SK-N-SH (cell line): ENCODE results near the gene MAST4. TPM values are rescaled to one million over a fixed set of nuclear protein-coding genes. Genes with fewer than 3 reads are reported as not detected.

Experiments
- CTCF ChIA-PET: fragments of 300-600, 350-600 bp; formaldehyde crosslinking; extraction: SDS; loops from one replicate; lab custom pipeline; 2021; lab: Yijun Ruan, JAX
- POLR2A ChIA-PET: fragments of 350-600 bp; sonication (Branson Sonifier 250); formaldehyde crosslinking; extraction: SDS; loops from one replicate; lab custom pipeline; 2020; ENCODE audit warnings: antibody characterized with exemption, inconsistent platforms; lab: Yijun Ruan, JAX
- DNase-seq: peaks from one replicate; pipeline ENCODE4 v3.0.0; 2012
- H2AFZ ChIP-seq: fragments of 200-600 bp; sonication (generic); 2 replicates; pipeline ENCODE4 v1.8.1; 2016; ENCODE audit warnings: antibody characterized with exemption, mild to moderate bottlenecking, low read depth
- H3F3A ChIP-seq: fragments of 200-600 bp; sonication (generic); replicated peaks from 2 replicates; pipeline ENCODE3; 2016; ENCODE audit warnings: antibody characterized with exemption, mild to moderate bottlenecking; ENCODE audit not compliant: insufficient read depth
- H3K27ac ChIP-seq, 2 experiments: fragments of 200-500 bp in 1 of 2; fragments of 200-600 bp in 1 of 2; sonication (Bioruptor generic) in 1 of 2; sonication (generic), shearing (Covaris generic) in 1 of 2; 2 replicates each; pipeline versions ENCODE4 v1.5.1 to v1.6.1; 2014 to 2016; ENCODE audit warnings: low read depth in 2 of 2, inconsistent platforms in 1 of 2, low read length in 1 of 2, mild to moderate bottlenecking in 1 of 2, mixed read lengths in 1 of 2
- H3K27me3 ChIP-seq: fragments of 200-600 bp; sonication (generic), shearing (Covaris generic); 2 replicates; pipeline ENCODE4 v1.6.1; 2016; ENCODE audit warnings: mixed run types; ENCODE audit not compliant: insufficient read depth
- H3K36me3 ChIP-seq, 2 experiments: fragments of 200-500 bp in 1 of 2; fragments of 200-600 bp in 1 of 2; sonication (Bioruptor generic) in 1 of 2; sonication (generic) in 1 of 2; replicated peaks in 1 of 2; 2 replicates each; pipeline versions ENCODE3 to v1.5.1; 2014 to 2016; ENCODE audit warnings: low read length in 1 of 2, mild to moderate bottlenecking in 1 of 2; ENCODE audit not compliant: insufficient read depth in 2 of 2, control insufficient read depth in 1 of 2
- H3K4me1 ChIP-seq, 2 experiments: fragments of 200-500 bp in 1 of 2; fragments of 200-600 bp in 1 of 2; sonication (Bioruptor generic) in 1 of 2; sonication (generic), shearing (Covaris generic) in 1 of 2; 2 replicates each; pipeline versions ENCODE4 v1.5.1 to v1.6.1; 2014 to 2016; ENCODE audit warnings: low read depth in 1 of 2, low read length in 1 of 2, mixed run types in 1 of 2; ENCODE audit not compliant: insufficient read depth in 2 of 2, control insufficient read depth in 1 of 2
- H3K4me2 ChIP-seq: fragments of 200-600 bp; sonication (generic), shearing (Covaris generic); 2 replicates; pipeline ENCODE4 v1.6.1; 2017; ENCODE audit warnings: mixed run types
- H3K4me3 ChIP-seq, 2 experiments: fragments of 200-500 bp in 1 of 2; fragments of 200-600 bp in 1 of 2; sonication (Bioruptor generic) in 1 of 2; sonication (generic), shearing (Covaris generic) in 1 of 2; 2 replicates each; pipeline versions ENCODE4 v1.5.1 to v1.8.1; 2014 to 2016; ENCODE audit warnings: low read depth in 2 of 2, inconsistent platforms in 1 of 2, low read length in 1 of 2, mild to moderate bottlenecking in 1 of 2, mixed read lengths in 1 of 2, moderate library complexity in 1 of 2
- H3K79me2 ChIP-seq: fragments of 200-600 bp; sonication (generic); 2 replicates; pipeline ENCODE4 v1.8.1; 2017; ENCODE audit warnings: mild to moderate bottlenecking; ENCODE audit not compliant: insufficient read depth
- H3K9ac ChIP-seq: fragments of 200-600 bp; sonication (generic); 2 replicates; pipeline ENCODE4 v1.6.1; 2017; ENCODE audit warnings: mixed run types
- H3K9me2 ChIP-seq: fragments of 200-600 bp; sonication (generic); 2 replicates; pipeline ENCODE4 v1.6.1; 2017; ENCODE audit warnings: mixed run types
- H3K9me3 ChIP-seq: fragments of 200-600 bp; sonication (generic); 2 replicates; pipeline ENCODE4 v1.6.1; 2017; ENCODE audit warnings: mixed run types, mild to moderate bottlenecking, moderate library complexity
- H4K20me1 ChIP-seq: fragments of 200-600 bp; sonication (generic); 2 replicates; pipeline ENCODE4 v1.6.1; 2017; ENCODE audit warnings: mild to moderate bottlenecking, mixed run types; ENCODE audit not compliant: insufficient read depth
- EP300 ChIP-seq, 2 experiments: IDR thresholded peaks; 2 replicates each; pipeline versions ENCODE4 v1.4.0 to v1.6.1; 2012; ENCODE audit warnings: borderline replicate concordance in 1 of 2, low read depth in 1 of 2, low read length in 1 of 2
- EZH2phosphoT487 ChIP-seq: fragments of 200-600 bp; sonication (generic); IDR thresholded peaks from 2 replicates; pipeline ENCODE4 v1.6.1; 2017; ENCODE audit warnings: low read depth, mixed run types, mild to moderate bottlenecking, antibody characterized with exemption, moderate library complexity, borderline replicate concordance
- FOSL2 ChIP-seq: IDR thresholded peaks from 2 replicates; pipeline ENCODE4 v1.4.0; 2012; ENCODE audit warnings: low read depth, mild to moderate bottlenecking, moderate library complexity, borderline replicate concordance
- FOXJ3 ChIP-seq: sonication (generic); formaldehyde crosslinking; IDR thresholded peaks from 2 replicates; pipeline ENCODE4 v1.5.1; 2020; ENCODE audit warnings: mild to moderate bottlenecking, missing genetic modification reagents
- FOXM1 ChIP-seq: IDR thresholded peaks from 2 replicates; pipeline ENCODE4 v1.4.0; 2012; ENCODE audit warnings: low read depth, mild to moderate bottlenecking
- MXI1 ChIP-seq: IDR thresholded peaks from 2 replicates; pipeline ENCODE4 v1.6.1; 2012; ENCODE audit warnings: mild to moderate bottlenecking, low read depth, low read length, improper control_type of control experiment
- NFIC ChIP-seq: IDR thresholded peaks from 2 replicates; pipeline ENCODE4 v1.4.0; 2012; ENCODE audit warnings: borderline replicate concordance
- RCOR1 ChIP-seq: fragments of 150-350 bp; IDR thresholded peaks from 2 replicates; pipeline ENCODE4 v1.6.1; 2017; ENCODE audit warnings: antibody characterized with exemption, low read length
- RFX5 ChIP-seq: IDR thresholded peaks from 2 replicates; pipeline ENCODE4 v1.6.1; 2012; ENCODE audit warnings: mild to moderate bottlenecking, improper control_type of control experiment, low read length
- SIN3A ChIP-seq: IDR thresholded peaks from 2 replicates; pipeline ENCODE4 v1.6.1; 2012; ENCODE audit warnings: low read depth, mild to moderate bottlenecking, low read length, moderate library complexity, borderline replicate concordance
- TCF12 ChIP-seq: IDR thresholded peaks from 2 replicates; pipeline ENCODE4 v1.4.0; 2012
- WGBS: methylation state at CpG from one replicate; pipeline ENCODE4 v1.1.6; 2017; ENCODE audit warnings: low lambda C conversion rate; 5-methylcytosine and 5-hydroxymethylcytosine counted together
- polyA plus RNA-seq, 3 experiments: library from polyadenylated mRNA; depleted of rRNA; stranded (reverse); fragments of >200 nt; gene quantifications; 2 replicates each; pipeline ENCODE4 v1.2.3, GENCODE V29; 2012
- TF ChIP-seq, protein P1 (sequence below): IDR thresholded peaks from 2 replicates; pipeline ENCODE4 v1.6.1; 2012; ENCODE audit warnings: mild to moderate bottlenecking, low read depth, low read length, moderate library complexity
- TF ChIP-seq, protein P2 (sequence below): fragments of 200-600 bp; sonication (generic); IDR thresholded peaks from 2 replicates; pipeline ENCODE4 v1.6.1; 2017; ENCODE audit warnings: antibody characterized with exemption, mild to moderate bottlenecking, moderate library complexity
- TF ChIP-seq, protein P3 (sequence below): IDR thresholded peaks from 2 replicates; pipeline ENCODE4 v1.4.0; 2012; ENCODE audit warnings: low read depth, borderline replicate concordance
- TF ChIP-seq, protein P4 (sequence below): IDR thresholded peaks from 2 replicates; pipeline ENCODE4 v1.4.0; 2012; ENCODE audit warnings: low read depth

MAST4 gene
- polyA plus RNA-seq, 1 of the 3 experiments (the other 2 are of a cell fraction), result 2.2 TPM

GRCh38 chr5:67102708-67103107, 506.5 kb downstream of the MAST4 start:
- Histone ChIP-seq H3K27me3 (no peaks in the 10 kb centered on the region), H2AFZ (no peak overlapping the region), H3K36me3 (peaks cover 0 to 9% of the 10 kb centered on the region in 2 experiments), H4K20me1 (no peaks in the 10 kb centered on the region), H3K4me2 (no peak overlapping the region), H3K27ac (no peak overlapping the region), H3K4me1 (peaks cover 0 to 45% of the 10 kb centered on the region in 2 experiments; a peak in 2 of 4 replicates), H3K4me3 (no peak overlapping the region), H3K9me2 (no peaks in the 10 kb centered on the region), H3K79me2 (no peaks in the 10 kb centered on the region), H3K9ac (no peak overlapping the region), H3F3A (no peaks in the 10 kb centered on the region), H3K9me3 (no peaks in the 10 kb centered on the region)
- CTCF ChIA-PET, result interaction anchor here (1.6 kb wide), 1 partner anchor 13 kb away, joined by 4 read pairs; no protein-coding TSS in a partner anchor
- 91% methylated on average over 4 of the region's 4 CpGs for WGBS
- POLR2A ChIA-PET, result no interaction called here
- no peak for DNase-seq
- TF ChIP-seq RCOR1 (no peak), TCF12 (no peak), FOXJ3 (CRISPR knock-in tag) (no peak), FOSL2 (no peak), EP300 (IDR thresholded peaks at IDR 0.05; ENCODE audit: borderline replicate concordance in 1 of 2, low read depth in 1 of 2, low read length in 1 of 2) (no peak), RFX5 (no peak), NFIC (no peak), FOXM1 (no peak), EZH2phosphoT487 (no peak), SIN3A (no peak), MXI1 (no peak)
- TF ChIP-seq, protein P1, sequence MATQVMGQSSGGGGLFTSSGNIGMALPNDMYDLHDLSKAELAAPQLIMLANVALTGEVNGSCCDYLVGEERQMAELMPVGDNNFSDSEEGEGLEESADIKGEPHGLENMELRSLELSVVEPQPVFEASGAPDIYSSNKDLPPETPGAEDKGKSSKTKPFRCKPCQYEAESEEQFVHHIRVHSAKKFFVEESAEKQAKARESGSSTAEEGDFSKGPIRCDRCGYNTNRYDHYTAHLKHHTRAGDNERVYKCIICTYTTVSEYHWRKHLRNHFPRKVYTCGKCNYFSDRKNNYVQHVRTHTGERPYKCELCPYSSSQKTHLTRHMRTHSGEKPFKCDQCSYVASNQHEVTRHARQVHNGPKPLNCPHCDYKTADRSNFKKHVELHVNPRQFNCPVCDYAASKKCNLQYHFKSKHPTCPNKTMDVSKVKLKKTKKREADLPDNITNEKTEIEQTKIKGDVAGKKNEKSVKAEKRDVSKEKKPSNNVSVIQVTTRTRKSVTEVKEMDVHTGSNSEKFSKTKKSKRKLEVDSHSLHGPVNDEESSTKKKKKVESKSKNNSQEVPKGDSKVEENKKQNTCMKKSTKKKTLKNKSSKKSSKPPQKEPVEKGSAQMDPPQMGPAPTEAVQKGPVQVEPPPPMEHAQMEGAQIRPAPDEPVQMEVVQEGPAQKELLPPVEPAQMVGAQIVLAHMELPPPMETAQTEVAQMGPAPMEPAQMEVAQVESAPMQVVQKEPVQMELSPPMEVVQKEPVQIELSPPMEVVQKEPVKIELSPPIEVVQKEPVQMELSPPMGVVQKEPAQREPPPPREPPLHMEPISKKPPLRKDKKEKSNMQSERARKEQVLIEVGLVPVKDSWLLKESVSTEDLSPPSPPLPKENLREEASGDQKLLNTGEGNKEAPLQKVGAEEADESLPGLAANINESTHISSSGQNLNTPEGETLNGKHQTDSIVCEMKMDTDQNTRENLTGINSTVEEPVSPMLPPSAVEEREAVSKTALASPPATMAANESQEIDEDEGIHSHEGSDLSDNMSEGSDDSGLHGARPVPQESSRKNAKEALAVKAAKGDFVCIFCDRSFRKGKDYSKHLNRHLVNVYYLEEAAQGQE, result no peak
- TF ChIP-seq, protein P2, sequence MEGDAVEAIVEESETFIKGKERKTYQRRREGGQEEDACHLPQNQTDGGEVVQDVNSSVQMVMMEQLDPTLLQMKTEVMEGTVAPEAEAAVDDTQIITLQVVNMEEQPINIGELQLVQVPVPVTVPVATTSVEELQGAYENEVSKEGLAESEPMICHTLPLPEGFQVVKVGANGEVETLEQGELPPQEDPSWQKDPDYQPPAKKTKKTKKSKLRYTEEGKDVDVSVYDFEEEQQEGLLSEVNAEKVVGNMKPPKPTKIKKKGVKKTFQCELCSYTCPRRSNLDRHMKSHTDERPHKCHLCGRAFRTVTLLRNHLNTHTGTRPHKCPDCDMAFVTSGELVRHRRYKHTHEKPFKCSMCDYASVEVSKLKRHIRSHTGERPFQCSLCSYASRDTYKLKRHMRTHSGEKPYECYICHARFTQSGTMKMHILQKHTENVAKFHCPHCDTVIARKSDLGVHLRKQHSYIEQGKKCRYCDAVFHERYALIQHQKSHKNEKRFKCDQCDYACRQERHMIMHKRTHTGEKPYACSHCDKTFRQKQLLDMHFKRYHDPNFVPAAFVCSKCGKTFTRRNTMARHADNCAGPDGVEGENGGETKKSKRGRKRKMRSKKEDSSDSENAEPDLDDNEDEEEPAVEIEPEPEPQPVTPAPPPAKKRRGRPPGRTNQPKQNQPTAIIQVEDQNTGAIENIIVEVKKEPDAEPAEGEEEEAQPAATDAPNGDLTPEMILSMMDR, result no peak
- TF ChIP-seq, protein P3, sequence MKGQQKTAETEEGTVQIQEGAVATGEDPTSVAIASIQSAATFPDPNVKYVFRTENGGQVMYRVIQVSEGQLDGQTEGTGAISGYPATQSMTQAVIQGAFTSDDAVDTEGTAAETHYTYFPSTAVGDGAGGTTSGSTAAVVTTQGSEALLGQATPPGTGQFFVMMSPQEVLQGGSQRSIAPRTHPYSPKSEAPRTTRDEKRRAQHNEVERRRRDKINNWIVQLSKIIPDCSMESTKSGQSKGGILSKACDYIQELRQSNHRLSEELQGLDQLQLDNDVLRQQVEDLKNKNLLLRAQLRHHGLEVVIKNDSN, result no peak
- TF ChIP-seq, protein P4, sequence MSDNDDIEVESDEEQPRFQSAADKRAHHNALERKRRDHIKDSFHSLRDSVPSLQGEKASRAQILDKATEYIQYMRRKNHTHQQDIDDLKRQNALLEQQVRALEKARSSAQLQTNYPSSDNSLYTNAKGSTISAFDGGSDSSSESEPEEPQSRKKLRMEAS, result no peak
